ENCODE measurements around the gene U2SURP.

Gene U2SURP

DNA sequence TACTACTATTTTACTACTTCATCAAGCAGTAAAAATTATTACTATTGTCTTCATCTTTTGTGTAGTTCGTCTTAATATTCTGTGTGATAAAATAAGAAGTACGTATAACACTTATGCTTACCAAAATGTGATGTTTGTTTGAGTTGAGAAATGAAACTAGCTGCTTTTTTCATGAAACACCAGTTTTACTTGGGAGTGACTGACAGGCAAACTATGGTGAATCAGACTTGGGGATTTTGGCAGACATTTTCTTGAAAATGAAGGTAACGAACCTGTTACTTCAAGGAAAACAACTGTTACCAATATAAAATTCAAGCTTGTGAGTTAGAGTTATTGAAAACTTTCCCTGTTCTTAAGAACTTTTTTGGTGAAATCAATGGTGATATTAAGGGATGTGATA lies 10.3 kb downstream of the U2SURP start:
- H3K79me2 ChIP-seq (ENCODE audit: control insufficient read depth, insufficient read depth, low read length, poor library complexity), result peaks cover 6% of the 10 kb centered on the region
- H3K36me3 ChIP-seq (ENCODE audit: control insufficient read depth in 1 of 2, insufficient read depth in 2 of 2, low read length in 2 of 2), result no peaks in the 10 kb centered on the region
- H3K4me2 ChIP-seq (ENCODE audit: low read length), result no peak overlapping the region
- H3K4ac ChIP-seq (ENCODE audit: low read depth, low read length), result no peak overlapping the region
- H3K18ac ChIP-seq (ENCODE audit: low read length), result no peak overlapping the region
- H2AFZ ChIP-seq (ENCODE audit: insufficient read depth, low read length, poor library complexity), result no peak overlapping the region
- no peak overlapping the region for H2BK120ac ChIP-seq (ENCODE audit: insufficient read depth, low read length, poor library complexity)
- H4K91ac ChIP-seq (ENCODE audit: low read depth, low read length), result no peak overlapping the region
- H3K27me3 ChIP-seq (ENCODE audit: insufficient read depth, low read length), result no peaks in the 10 kb centered on the region
- no peaks in the 10 kb centered on the region for H3K79me1 ChIP-seq (ENCODE audit: low read length)
- no peak overlapping the region for H4K8ac ChIP-seq (ENCODE audit: low read depth, low read length)
- no peak overlapping the region for H3K14ac ChIP-seq (ENCODE audit: low read length)
- no peaks in the 10 kb centered on the region for H3K9me3 ChIP-seq (ENCODE audit: insufficient read depth, low read depth, low read length)
- no CpG with 5 or more reads among the region's 3 CpGs for WGBS (ENCODE audit: extremely low coverage, insufficient coverage, insufficient read length)
- no peak overlapping the region for H4K12ac ChIP-seq (ENCODE audit: low read depth, low read length)
- no peak overlapping the region for H2BK12ac ChIP-seq (ENCODE audit: low read length)
- H3K4me1 ChIP-seq (ENCODE audit: control insufficient read depth in 1 of 2, insufficient read depth in 2 of 2, low read length in 2 of 2), result no peaks in the 10 kb centered on the region
- H3K27ac ChIP-seq (ENCODE audit: low read depth, low read length), result no peak overlapping the region
- no peak for DNase-seq
- H2BK5ac ChIP-seq (ENCODE audit: low read depth, low read length, poor library complexity), result no peak overlapping the region
- H3K4me3 ChIP-seq (ENCODE audit: low read depth, low read length), result no peak overlapping the region
- no peak overlapping the region for H3K9ac ChIP-seq (ENCODE audit: low read length)
- no peak overlapping the region for H3K23ac ChIP-seq (ENCODE audit: low read length)
- H2AK5ac ChIP-seq (ENCODE audit: low read length), result no peak overlapping the region

DNA sequence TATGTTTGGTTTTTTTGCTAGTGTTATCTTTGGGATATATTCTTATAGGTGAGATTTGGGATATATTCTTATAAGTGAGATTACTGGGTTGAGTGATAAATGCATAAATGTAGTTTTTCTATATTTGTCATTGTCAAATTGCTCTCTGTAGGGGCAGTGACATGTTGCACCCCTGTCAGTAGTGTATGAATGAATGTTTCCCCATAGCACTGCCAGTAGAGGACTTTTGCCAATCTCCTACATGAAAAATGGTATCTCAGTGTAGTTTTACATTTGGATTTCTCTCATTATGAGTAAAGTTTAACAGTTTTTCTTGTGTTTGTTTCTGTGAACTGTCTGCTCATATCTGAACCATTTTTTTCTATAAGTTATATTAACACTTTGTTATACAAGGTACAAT lies 13.6 kb downstream of the U2SURP start:
- H3K4me1 ChIP-seq (ENCODE audit: control insufficient read depth in 1 of 2, insufficient read depth in 2 of 2, low read length in 2 of 2), result no peaks in the 10 kb centered on the region
- no peak overlapping the region for H4K12ac ChIP-seq (ENCODE audit: low read depth, low read length)
- H3K4me3 ChIP-seq (ENCODE audit: low read depth, low read length), result no peak overlapping the region
- H3K79me2 ChIP-seq (ENCODE audit: control insufficient read depth, insufficient read depth, low read length, poor library complexity), result no peaks in the 10 kb centered on the region
- no peak overlapping the region for H3K27ac ChIP-seq (ENCODE audit: low read depth, low read length)
- no peak overlapping the region for H2BK5ac ChIP-seq (ENCODE audit: low read depth, low read length, poor library complexity)
- H2BK120ac ChIP-seq (ENCODE audit: insufficient read depth, low read length, poor library complexity), result no peak overlapping the region
- H3K18ac ChIP-seq (ENCODE audit: low read length), result no peak overlapping the region
- no peak overlapping the region for H3K23ac ChIP-seq (ENCODE audit: low read length)
- H3K9ac ChIP-seq (ENCODE audit: low read length), result no peak overlapping the region
- no peaks in the 10 kb centered on the region for H3K9me3 ChIP-seq (ENCODE audit: insufficient read depth, low read depth, low read length)
- no peak overlapping the region for H4K91ac ChIP-seq (ENCODE audit: low read depth, low read length)
- H2AK5ac ChIP-seq (ENCODE audit: low read length), result no peak overlapping the region
- H3K14ac ChIP-seq (ENCODE audit: low read length), result no peak overlapping the region
- H3K4me2 ChIP-seq (ENCODE audit: low read length), result no peak overlapping the region
- H3K79me1 ChIP-seq (ENCODE audit: low read length), result no peaks in the 10 kb centered on the region
- no peak overlapping the region for H2BK12ac ChIP-seq (ENCODE audit: low read length)
- H4K8ac ChIP-seq (ENCODE audit: low read depth, low read length), result no peak overlapping the region
- H3K4ac ChIP-seq (ENCODE audit: low read depth, low read length), result no peak overlapping the region
- no peak overlapping the region for H2AFZ ChIP-seq (ENCODE audit: insufficient read depth, low read length, poor library complexity)
- H3K36me3 ChIP-seq (ENCODE audit: control insufficient read depth in 1 of 2, insufficient read depth in 2 of 2, low read length in 2 of 2), result peaks cover 5% of the 10 kb centered on the region in 2 experiments
- DNase-seq, result no peak
- no peaks in the 10 kb centered on the region for H3K27me3 ChIP-seq (ENCODE audit: insufficient read depth, low read length)

DNA sequence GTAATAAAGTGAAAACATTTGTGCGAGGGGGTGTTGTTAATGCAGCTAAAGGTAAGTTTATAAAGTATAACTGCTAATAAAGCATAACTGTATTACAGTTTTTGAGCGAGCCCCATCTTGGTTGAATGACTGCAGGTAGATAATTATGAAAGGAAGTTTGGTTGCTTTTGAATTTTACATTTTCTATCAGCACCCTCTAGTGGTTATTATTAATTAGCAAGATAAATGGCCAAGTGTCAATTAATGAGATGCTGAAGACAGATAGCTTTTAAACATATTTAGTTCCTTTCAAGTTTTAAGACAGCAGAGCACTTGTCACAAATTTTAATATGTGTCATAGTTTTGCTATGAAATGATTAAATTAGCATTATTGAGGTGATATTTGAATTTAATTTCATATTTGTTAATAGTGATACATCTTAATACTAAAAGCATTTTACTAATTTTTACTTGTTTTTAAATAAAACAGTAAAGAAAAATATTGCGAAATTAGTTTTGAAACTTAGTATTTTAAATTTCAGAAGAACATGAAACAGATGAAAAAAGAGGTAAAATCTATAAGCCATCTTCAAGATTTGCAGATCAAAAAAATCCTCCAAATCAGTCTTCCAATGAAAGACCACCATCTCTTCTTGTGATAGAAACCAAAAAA lies 15.1 kb downstream of the U2SURP start:
- Histone ChIP-seq H2BK12ac (ENCODE audit: low read length) (no peak overlapping the region), H3K79me2 (ENCODE audit: control insufficient read depth, insufficient read depth, low read length, poor library complexity) (no peaks in the 10 kb centered on the region), H4K91ac (ENCODE audit: low read depth, low read length) (no peak overlapping the region), H3K4ac (ENCODE audit: low read depth, low read length) (no peak overlapping the region), H3K4me1 (ENCODE audit: control insufficient read depth in 1 of 2, insufficient read depth in 2 of 2, low read length in 2 of 2) (no peaks in the 10 kb centered on the region), H3K79me1 (ENCODE audit: low read length) (no peaks in the 10 kb centered on the region), H4K12ac (ENCODE audit: low read depth, low read length) (no peak overlapping the region), H3K4me3 (ENCODE audit: low read depth, low read length) (no peak overlapping the region), H3K23ac (ENCODE audit: low read length) (no peak overlapping the region), H3K18ac (ENCODE audit: low read length) (no peak overlapping the region), H2AFZ (ENCODE audit: insufficient read depth, low read length, poor library complexity) (no peak overlapping the region), H3K4me2 (ENCODE audit: low read length) (no peak overlapping the region), H2BK5ac (ENCODE audit: low read depth, low read length, poor library complexity) (no peak overlapping the region), H2BK120ac (ENCODE audit: insufficient read depth, low read length, poor library complexity) (no peak overlapping the region), H4K8ac (ENCODE audit: low read depth, low read length) (no peak overlapping the region), H2AK5ac (ENCODE audit: low read length) (no peak overlapping the region), H3K9me3 (ENCODE audit: insufficient read depth, low read depth, low read length) (no peaks in the 10 kb centered on the region), H3K27ac (ENCODE audit: low read depth, low read length) (no peak overlapping the region), H3K27me3 (ENCODE audit: insufficient read depth, low read length) (no peaks in the 10 kb centered on the region), H3K36me3 (ENCODE audit: control insufficient read depth in 1 of 2, insufficient read depth in 2 of 2, low read length in 2 of 2) (peaks cover 7 to 9% of the 10 kb centered on the region in 2 experiments), H3K14ac (ENCODE audit: low read length) (no peak overlapping the region), H3K9ac (ENCODE audit: low read length) (no peak overlapping the region)
- no CpG with 5 or more reads among the region's 3 CpGs for WGBS (ENCODE audit: extremely low coverage, insufficient coverage, insufficient read length)
- peak in 1 of 2 donors; percentile 62 for DNase-seq

DNA sequence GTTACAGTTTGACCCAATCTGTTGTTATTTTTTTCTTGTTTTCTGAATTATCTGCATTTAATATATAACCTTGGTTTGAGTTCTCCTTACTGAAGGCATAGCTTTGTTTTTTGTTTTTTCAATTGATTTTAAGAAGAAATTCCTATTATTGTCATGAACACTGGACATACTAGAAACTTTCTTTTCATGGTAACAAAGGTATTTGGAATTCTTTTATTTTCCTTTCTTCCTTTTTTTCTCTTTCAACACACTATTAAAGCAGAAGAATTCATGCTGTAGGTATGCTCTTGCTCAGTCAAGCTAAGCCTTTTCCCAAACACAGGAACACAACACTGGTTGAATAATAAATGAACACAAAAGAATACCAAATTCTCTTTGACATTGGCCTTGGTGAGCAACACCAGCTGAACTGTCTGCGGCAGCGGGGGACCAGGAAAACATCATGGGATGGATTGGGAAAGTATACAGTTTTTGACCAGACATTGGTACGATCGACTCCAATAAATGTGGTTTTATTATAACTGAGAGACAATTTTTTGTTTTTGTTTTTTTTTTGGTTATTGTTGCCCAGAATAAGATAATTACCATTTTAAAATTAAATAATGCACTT lies 23.1 kb downstream of the U2SURP start:
- Histone ChIP-seq H3K14ac (ENCODE audit: low read length) (no peak overlapping the region), H2BK120ac (ENCODE audit: insufficient read depth, low read length, poor library complexity) (no peak overlapping the region), H3K9ac (ENCODE audit: low read length) (no peak overlapping the region), H2BK5ac (ENCODE audit: low read depth, low read length, poor library complexity) (no peak overlapping the region), H4K12ac (ENCODE audit: low read depth, low read length) (no peak overlapping the region), H3K4ac (ENCODE audit: low read depth, low read length) (no peak overlapping the region), H3K27ac (ENCODE audit: low read depth, low read length) (no peak overlapping the region), H3K4me2 (ENCODE audit: low read length) (no peak overlapping the region), H3K27me3 (ENCODE audit: insufficient read depth, low read length) (no peaks in the 10 kb centered on the region), H3K79me2 (ENCODE audit: control insufficient read depth, insufficient read depth, low read length, poor library complexity) (no peaks in the 10 kb centered on the region), H4K91ac (ENCODE audit: low read depth, low read length) (no peak overlapping the region), H3K36me3 (ENCODE audit: control insufficient read depth in 1 of 2, insufficient read depth in 2 of 2, low read length in 2 of 2) (peaks cover 5 to 14% of the 10 kb centered on the region in 2 experiments), H3K9me3 (ENCODE audit: insufficient read depth, low read depth, low read length) (no peaks in the 10 kb centered on the region), H4K8ac (ENCODE audit: low read depth, low read length) (no peak overlapping the region), H2BK12ac (ENCODE audit: low read length) (no peak overlapping the region), H2AFZ (ENCODE audit: insufficient read depth, low read length, poor library complexity) (no peak overlapping the region), H2AK5ac (ENCODE audit: low read length) (no peak overlapping the region), H3K18ac (ENCODE audit: low read length) (no peak overlapping the region), H3K4me3 (ENCODE audit: low read depth, low read length) (no peak overlapping the region), H3K4me1 (ENCODE audit: control insufficient read depth in 1 of 2, insufficient read depth in 2 of 2, low read length in 2 of 2) (no peaks in the 10 kb centered on the region), H3K23ac (ENCODE audit: low read length) (no peak overlapping the region), H3K79me1 (ENCODE audit: low read length) (no peaks in the 10 kb centered on the region)
- no peak for DNase-seq
- no CpG with 5 or more reads among the region's 4 CpGs for WGBS (ENCODE audit: extremely low coverage, insufficient coverage, insufficient read length)
